Liver (tissue), 3 donors: ENCODE measurements around the gene ANKRD65.

Source experiments
- EGR1 ChIP-seq, 2 donors: IDR thresholded peaks; 2 replicates each; pipeline ENCODE4 v1.6.1; 2016 to 2018; ENCODE audit warnings: antibody characterized with exemption in 2 of 2, low read depth in 2 of 2
- FOXA1 ChIP-seq: IDR thresholded peaks from 2 replicates; pipeline ENCODE4 v1.6.1; 2016; ENCODE audit warnings: antibody characterized with exemption
- HNF4A ChIP-seq, 2 donors: conservative IDR thresholded peaks; 2 replicates each; pipeline ENCODE4 v1.6.1; 2016; ENCODE audit warnings: antibody characterized with exemption in 2 of 2, mild to moderate bottlenecking in 2 of 2
- JUND ChIP-seq, 2 donors: IDR thresholded peaks; 2 replicates each; pipeline ENCODE4 v1.6.1; 2016; ENCODE audit warnings: antibody characterized with exemption in 2 of 2
- RAD21 ChIP-seq, 2 donors: IDR thresholded peaks; 2 replicates each; pipeline ENCODE4 v1.6.1; 2016; ENCODE audit warnings: antibody characterized with exemption in 2 of 2, mild to moderate bottlenecking in 2 of 2
- SP1 ChIP-seq: IDR thresholded peaks from 2 replicates; pipeline ENCODE4 v1.6.1; 2018; ENCODE audit warnings: antibody characterized with exemption, mild to moderate bottlenecking
- TAF1 ChIP-seq: conservative IDR thresholded peaks from 2 replicates; pipeline ENCODE4 v1.6.1; 2016; ENCODE audit warnings: antibody characterized with exemption, mild to moderate bottlenecking
- YY1 ChIP-seq: IDR thresholded peaks from 2 replicates; pipeline ENCODE4 v1.6.1; 2016; ENCODE audit warnings: antibody characterized with exemption, mild to moderate bottlenecking
- TF ChIP-seq, protein P1 (sequence below): fragments of 150-350 bp; IDR thresholded peaks from 2 replicates; pipeline ENCODE4 v1.5.1; 2017; ENCODE audit warnings: improper control_type of control experiment, low read depth, low read length; ENCODE audit not compliant: missing input control
- TF ChIP-seq, protein P2 (sequence below): IDR thresholded peaks from 2 replicates; pipeline ENCODE4 v1.6.1; 2016; ENCODE audit warnings: antibody characterized with exemption, mild to moderate bottlenecking
- TF ChIP-seq, protein P3 (sequence below): IDR thresholded peaks from 2 replicates; pipeline ENCODE4 v1.6.1; 2016; ENCODE audit warnings: antibody characterized with exemption
- TF ChIP-seq, protein P4 (sequence below): IDR thresholded peaks from 2 replicates; pipeline ENCODE4 v1.6.1; 2016; ENCODE audit warnings: antibody characterized with exemption
- TF ChIP-seq, protein P5 (sequence below): IDR thresholded peaks from 2 replicates; pipeline ENCODE4 v1.6.1; 2016; ENCODE audit warnings: antibody characterized with exemption
- donor health status: healthy.
- donor health status: healthy.

GRCh38 chr1:1435911-1436629 lies 15.0 kb upstream of the ANKRD65 start:
- TF ChIP-seq, protein P1, sequence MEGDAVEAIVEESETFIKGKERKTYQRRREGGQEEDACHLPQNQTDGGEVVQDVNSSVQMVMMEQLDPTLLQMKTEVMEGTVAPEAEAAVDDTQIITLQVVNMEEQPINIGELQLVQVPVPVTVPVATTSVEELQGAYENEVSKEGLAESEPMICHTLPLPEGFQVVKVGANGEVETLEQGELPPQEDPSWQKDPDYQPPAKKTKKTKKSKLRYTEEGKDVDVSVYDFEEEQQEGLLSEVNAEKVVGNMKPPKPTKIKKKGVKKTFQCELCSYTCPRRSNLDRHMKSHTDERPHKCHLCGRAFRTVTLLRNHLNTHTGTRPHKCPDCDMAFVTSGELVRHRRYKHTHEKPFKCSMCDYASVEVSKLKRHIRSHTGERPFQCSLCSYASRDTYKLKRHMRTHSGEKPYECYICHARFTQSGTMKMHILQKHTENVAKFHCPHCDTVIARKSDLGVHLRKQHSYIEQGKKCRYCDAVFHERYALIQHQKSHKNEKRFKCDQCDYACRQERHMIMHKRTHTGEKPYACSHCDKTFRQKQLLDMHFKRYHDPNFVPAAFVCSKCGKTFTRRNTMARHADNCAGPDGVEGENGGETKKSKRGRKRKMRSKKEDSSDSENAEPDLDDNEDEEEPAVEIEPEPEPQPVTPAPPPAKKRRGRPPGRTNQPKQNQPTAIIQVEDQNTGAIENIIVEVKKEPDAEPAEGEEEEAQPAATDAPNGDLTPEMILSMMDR = no peak
- no peak for TF ChIP-seq YY1
- no peak for TF ChIP-seq SP1
- TF ChIP-seq, protein P2, sequence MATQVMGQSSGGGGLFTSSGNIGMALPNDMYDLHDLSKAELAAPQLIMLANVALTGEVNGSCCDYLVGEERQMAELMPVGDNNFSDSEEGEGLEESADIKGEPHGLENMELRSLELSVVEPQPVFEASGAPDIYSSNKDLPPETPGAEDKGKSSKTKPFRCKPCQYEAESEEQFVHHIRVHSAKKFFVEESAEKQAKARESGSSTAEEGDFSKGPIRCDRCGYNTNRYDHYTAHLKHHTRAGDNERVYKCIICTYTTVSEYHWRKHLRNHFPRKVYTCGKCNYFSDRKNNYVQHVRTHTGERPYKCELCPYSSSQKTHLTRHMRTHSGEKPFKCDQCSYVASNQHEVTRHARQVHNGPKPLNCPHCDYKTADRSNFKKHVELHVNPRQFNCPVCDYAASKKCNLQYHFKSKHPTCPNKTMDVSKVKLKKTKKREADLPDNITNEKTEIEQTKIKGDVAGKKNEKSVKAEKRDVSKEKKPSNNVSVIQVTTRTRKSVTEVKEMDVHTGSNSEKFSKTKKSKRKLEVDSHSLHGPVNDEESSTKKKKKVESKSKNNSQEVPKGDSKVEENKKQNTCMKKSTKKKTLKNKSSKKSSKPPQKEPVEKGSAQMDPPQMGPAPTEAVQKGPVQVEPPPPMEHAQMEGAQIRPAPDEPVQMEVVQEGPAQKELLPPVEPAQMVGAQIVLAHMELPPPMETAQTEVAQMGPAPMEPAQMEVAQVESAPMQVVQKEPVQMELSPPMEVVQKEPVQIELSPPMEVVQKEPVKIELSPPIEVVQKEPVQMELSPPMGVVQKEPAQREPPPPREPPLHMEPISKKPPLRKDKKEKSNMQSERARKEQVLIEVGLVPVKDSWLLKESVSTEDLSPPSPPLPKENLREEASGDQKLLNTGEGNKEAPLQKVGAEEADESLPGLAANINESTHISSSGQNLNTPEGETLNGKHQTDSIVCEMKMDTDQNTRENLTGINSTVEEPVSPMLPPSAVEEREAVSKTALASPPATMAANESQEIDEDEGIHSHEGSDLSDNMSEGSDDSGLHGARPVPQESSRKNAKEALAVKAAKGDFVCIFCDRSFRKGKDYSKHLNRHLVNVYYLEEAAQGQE = no peak
- no peak for TF ChIP-seq EGR1 (IDR thresholded peaks at IDR 0.05; ENCODE audit: low read depth in 2 of 2)
- TF ChIP-seq, protein P3, sequence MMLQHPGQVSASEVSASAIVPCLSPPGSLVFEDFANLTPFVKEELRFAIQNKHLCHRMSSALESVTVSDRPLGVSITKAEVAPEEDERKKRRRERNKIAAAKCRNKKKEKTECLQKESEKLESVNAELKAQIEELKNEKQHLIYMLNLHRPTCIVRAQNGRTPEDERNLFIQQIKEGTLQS = no peak
- TF ChIP-seq, protein P4, sequence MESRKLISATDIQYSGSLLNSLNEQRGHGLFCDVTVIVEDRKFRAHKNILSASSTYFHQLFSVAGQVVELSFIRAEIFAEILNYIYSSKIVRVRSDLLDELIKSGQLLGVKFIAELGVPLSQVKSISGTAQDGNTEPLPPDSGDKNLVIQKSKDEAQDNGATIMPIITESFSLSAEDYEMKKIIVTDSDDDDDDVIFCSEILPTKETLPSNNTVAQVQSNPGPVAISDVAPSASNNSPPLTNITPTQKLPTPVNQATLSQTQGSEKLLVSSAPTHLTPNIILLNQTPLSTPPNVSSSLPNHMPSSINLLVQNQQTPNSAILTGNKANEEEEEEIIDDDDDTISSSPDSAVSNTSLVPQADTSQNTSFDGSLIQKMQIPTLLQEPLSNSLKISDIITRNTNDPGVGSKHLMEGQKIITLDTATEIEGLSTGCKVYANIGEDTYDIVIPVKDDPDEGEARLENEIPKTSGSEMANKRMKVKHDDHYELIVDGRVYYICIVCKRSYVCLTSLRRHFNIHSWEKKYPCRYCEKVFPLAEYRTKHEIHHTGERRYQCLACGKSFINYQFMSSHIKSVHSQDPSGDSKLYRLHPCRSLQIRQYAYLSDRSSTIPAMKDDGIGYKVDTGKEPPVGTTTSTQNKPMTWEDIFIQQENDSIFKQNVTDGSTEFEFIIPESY = no peak
- no peak for TF ChIP-seq JUND (IDR thresholded peaks at IDR 0.05)
- no peak for TF ChIP-seq FOXA1
- no peak for TF ChIP-seq RAD21 (IDR thresholded peaks at IDR 0.05)
- no peak for TF ChIP-seq TAF1
- TF ChIP-seq, protein P5, sequence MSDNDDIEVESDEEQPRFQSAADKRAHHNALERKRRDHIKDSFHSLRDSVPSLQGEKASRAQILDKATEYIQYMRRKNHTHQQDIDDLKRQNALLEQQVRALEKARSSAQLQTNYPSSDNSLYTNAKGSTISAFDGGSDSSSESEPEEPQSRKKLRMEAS = no peak
- no peak for TF ChIP-seq HNF4A (conservative IDR thresholded peaks at IDR 0.05)
